Mucosa of descending colon (tissue), 3 donors: ENCODE results near the gene SPATA16. TPM values are rescaled to one million over a fixed set of nuclear protein-coding genes. Genes with fewer than 3 reads are reported as not detected.

ENCODE experiments used
- ATAC-seq: fragments of 200-7000 bp; cut with Tn5 transposase; one replicate; pipeline ENCODE4 v1.9.1; 2020; ENCODE audit warnings: mild to moderate bottlenecking, moderate library complexity
- DNase-seq, 3 donors: peaks; one replicate each; pipeline ENCODE4 v3.0.0-alpha.2; 2020
- H3K36me3 ChIP-seq: fragments of 200-600 bp; one replicate; pipeline ENCODE4 v1.8.0; 2021; ENCODE audit warnings: low read depth, mild to moderate bottlenecking
- H3K4me1 ChIP-seq: fragments of 200-600 bp; one replicate; pipeline ENCODE4 v1.8.0; 2021; ENCODE audit warnings: low read depth, mild to moderate bottlenecking
- H3K4me3 ChIP-seq: fragments of 200-600 bp; one replicate; pipeline ENCODE4 v1.8.0; 2021; ENCODE audit warnings: mild to moderate bottlenecking
- H3K9me3 ChIP-seq: fragments of 200-600 bp; one replicate; pipeline ENCODE4 v1.8.0; 2021; ENCODE audit warnings: mild to moderate bottlenecking
- intact Hi-C, 2 donors: fragments of 100-400 bp; cut with DNase I in 1 of 2; cut with micrococcal nuclease in 1 of 2; formaldehyde crosslinking; loops; one replicate each; pipeline versions ENCODE4 v1.11.0 to v1.11.1; 2022; cut with DNase I, micrococcal nuclease
- total RNA-seq, 3 donors: library from RNA; stranded (reverse); fragmentation: NEBNext Ultra II Directional in 2 of 3; extraction: Animal tissue kit (Norgen Biotek cat#: 25700) in 2 of 3; gene quantifications; one replicate each; pipeline versions ENCODE4 v1.2.1 to v1.2.4, GENCODE V29; 2021 to 2023
- TF ChIP-seq, protein P1 (sequence below): fragments of 200-600 bp; IDR thresholded peaks from one replicate; pipeline ENCODE4 v1.8.0; 2022; ENCODE audit warnings: antibody characterized with exemption, mild to moderate bottlenecking
- donor health status: DM: no; HTN: no; CAD: no; lungs with moderate emphysema.
- donor health status: DM: no; HTN: no; CAD: no.
- donor health status: DM: no; HTN: yes; CAD: no.

The SPATA16 gene
- total RNA-seq, 3 donors from 2014 or later: not detected

GRCh38 chr3:173064631-173065030 is 76.4 kb downstream of the SPATA16 start:
- DNase-seq: no peak
- H3K4me1 ChIP-seq: no peaks in the 10 kb centered on the region
- H3K9me3 ChIP-seq: no peaks in the 10 kb centered on the region
- TF ChIP-seq, protein P1, sequence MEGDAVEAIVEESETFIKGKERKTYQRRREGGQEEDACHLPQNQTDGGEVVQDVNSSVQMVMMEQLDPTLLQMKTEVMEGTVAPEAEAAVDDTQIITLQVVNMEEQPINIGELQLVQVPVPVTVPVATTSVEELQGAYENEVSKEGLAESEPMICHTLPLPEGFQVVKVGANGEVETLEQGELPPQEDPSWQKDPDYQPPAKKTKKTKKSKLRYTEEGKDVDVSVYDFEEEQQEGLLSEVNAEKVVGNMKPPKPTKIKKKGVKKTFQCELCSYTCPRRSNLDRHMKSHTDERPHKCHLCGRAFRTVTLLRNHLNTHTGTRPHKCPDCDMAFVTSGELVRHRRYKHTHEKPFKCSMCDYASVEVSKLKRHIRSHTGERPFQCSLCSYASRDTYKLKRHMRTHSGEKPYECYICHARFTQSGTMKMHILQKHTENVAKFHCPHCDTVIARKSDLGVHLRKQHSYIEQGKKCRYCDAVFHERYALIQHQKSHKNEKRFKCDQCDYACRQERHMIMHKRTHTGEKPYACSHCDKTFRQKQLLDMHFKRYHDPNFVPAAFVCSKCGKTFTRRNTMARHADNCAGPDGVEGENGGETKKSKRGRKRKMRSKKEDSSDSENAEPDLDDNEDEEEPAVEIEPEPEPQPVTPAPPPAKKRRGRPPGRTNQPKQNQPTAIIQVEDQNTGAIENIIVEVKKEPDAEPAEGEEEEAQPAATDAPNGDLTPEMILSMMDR: no peak
- no peak for ATAC-seq
- no peak overlapping the region for H3K4me3 ChIP-seq
- no peaks in the 10 kb centered on the region for H3K36me3 ChIP-seq
- intact Hi-C loops: no loop called here

- Histone ChIP-seq H3K9me3 (no peaks in the 10 kb centered on the region), H3K36me3 (no peaks in the 10 kb centered on the region), H3K4me1 (no peaks in the 10 kb centered on the region), H3K4me3 (no peak overlapping the region)
- intact Hi-C loops: no loop called here
- no peak for DNase-seq
- TF ChIP-seq, protein P1: no peak
- no peak for ATAC-seq
Measured at GRCh38 chr3:173058229-173058628, 82.8 kb downstream of the SPATA16 start.

- intact Hi-C loops: no loop called here
- TF ChIP-seq, protein P1: no peak
- H3K36me3 ChIP-seq: no peaks in the 10 kb centered on the region
- no peaks in the 10 kb centered on the region for H3K9me3 ChIP-seq
- DNase-seq (no peak), ATAC-seq (no peak)
- no peak overlapping the region for H3K4me3 ChIP-seq
- H3K4me1 ChIP-seq: no peaks in the 10 kb centered on the region
Measured at GRCh38 chr3:173055228-173055933, 85.7 kb downstream of the SPATA16 start.

GRCh38 chr3:173049360-173049759 is 91.7 kb downstream of the SPATA16 start:
- Histone ChIP-seq H3K36me3 (no peaks in the 10 kb centered on the region), H3K4me3 (no peak overlapping the region), H3K9me3 (no peaks in the 10 kb centered on the region), H3K4me1 (no peaks in the 10 kb centered on the region)
- TF ChIP-seq, protein P1: no peak
- intact Hi-C loops: no loop called here
- no peak for DNase-seq
- ATAC-seq: no peak

- no peak for DNase-seq
- Histone ChIP-seq H3K36me3 (no peaks in the 10 kb centered on the region), H3K9me3 (no peaks in the 10 kb centered on the region), H3K4me3 (no peak overlapping the region), H3K4me1 (no peaks in the 10 kb centered on the region)
- TF ChIP-seq, protein P1: no peak
- ATAC-seq: no peak
- intact Hi-C loops: no loop called here
Measured at GRCh38 chr3:173045770-173046382, 95.2 kb downstream of the SPATA16 start.
